H1 (cell line): ENCODE data around the gene PPFIBP2. TPM values are rescaled to one million over a fixed set of nuclear protein-coding genes. Genes with fewer than 3 reads are reported as not detected.

Experiments
- CTCF ChIA-PET: fragments of 300-600 bp; sonication (Branson Sonifier 250); formaldehyde crosslinking; loops from one replicate; lab custom pipeline; 2021; ENCODE audit not compliant: partially characterized antibody; lab: Charles Lee
- POLR2A ChIA-PET: fragments of 300-600 bp; sonication (Branson Sonifier 250); formaldehyde crosslinking; loops from one replicate; lab custom pipeline; 2021; ENCODE audit warnings: inconsistent platforms; ENCODE audit not compliant: partially characterized antibody; lab: Charles Lee
- DNase-seq, 2 experiments: peaks; one replicate each; pipeline versions ENCODE4 v3.0.0 to v3.0.0-alpha.2; 2010 to 2022; ENCODE audit warnings: low spot score in 2 of 2, low read depth in 1 of 2, mixed read lengths in 1 of 2
- FAIRE-seq: peaks from 2 replicates; lab custom pipeline; 2011; peaks lifted over from hg19 to GRCh38; lab: Jason Lieb, UNC
- H2AFZ ChIP-seq: 2 replicates; pipeline ENCODE4 v1.8.1; 2012; ENCODE audit warnings: low read length, inconsistent platforms
- H2AK5ac ChIP-seq: 2 replicates; pipeline ENCODE4 v1.6.1; 2013; ENCODE audit warnings: low read depth, low read length
- H2BK120ac ChIP-seq: replicated peaks from 2 replicates; pipeline ENCODE3; 2013; ENCODE audit warnings: low read depth, low read length, inconsistent platforms
- H2BK12ac ChIP-seq: 2 replicates; pipeline ENCODE4 v1.6.1; 2013; ENCODE audit warnings: low read depth, low read length
- H2BK15ac ChIP-seq: 2 replicates; pipeline ENCODE4 v1.6.1; 2013; ENCODE audit warnings: low read length
- H2BK20ac ChIP-seq: 2 replicates; pipeline ENCODE4 v1.6.1; 2013; ENCODE audit warnings: low read length
- H2BK5ac ChIP-seq: 2 replicates; pipeline ENCODE4 v1.6.1; 2013; ENCODE audit warnings: low read depth, low read length
- H3K14ac ChIP-seq: 2 replicates; pipeline ENCODE4 v1.6.1; 2013; ENCODE audit warnings: inconsistent platforms; ENCODE audit not compliant: insufficient read length
- H3K18ac ChIP-seq: 2 replicates; pipeline ENCODE4 v1.6.1; 2013; ENCODE audit warnings: low read length; ENCODE audit errors: extremely low read depth
- H3K23ac ChIP-seq: 2 replicates; pipeline ENCODE4 v1.6.1; 2013; ENCODE audit warnings: inconsistent platforms; ENCODE audit not compliant: insufficient read length
- H3K23me2 ChIP-seq: 2 replicates; pipeline ENCODE4 v1.6.1; 2013; ENCODE audit warnings: low read depth, low read length
- H3K27ac ChIP-seq: 2 replicates; pipeline ENCODE4 v1.6.1; 2011; ENCODE audit warnings: low read depth, low read length, inconsistent platforms
- H3K27me3 ChIP-seq, 4 experiments: replicated peaks in 1 of 4; 1 replicate in 1 of 4; 2 replicates in 3 of 4; pipeline versions ENCODE4 v1.6.1 to v1.8.1; 2011 to 2013; ENCODE audit warnings: low read length in 3 of 4, mild to moderate bottlenecking in 3 of 4, inconsistent platforms in 2 of 4, mixed read lengths in 2 of 4, moderate library complexity in 1 of 4; ENCODE audit not compliant: control insufficient read depth in 3 of 4, insufficient read depth in 3 of 4; ENCODE audit errors: extremely low read depth in 1 of 4
- H3K36me3 ChIP-seq, 4 experiments: 2 replicates each; pipeline versions ENCODE4 v1.6.1 to v1.8.1; 2011 to 2013; ENCODE audit warnings: mild to moderate bottlenecking in 4 of 4, low read length in 3 of 4, moderate library complexity in 2 of 4, control low read depth in 1 of 4, inconsistent platforms in 1 of 4; ENCODE audit not compliant: insufficient read depth in 4 of 4, control insufficient read depth in 2 of 4
- H3K4ac ChIP-seq: replicated peaks from 2 replicates; pipeline ENCODE3; 2013; ENCODE audit warnings: low read length, low read depth, mixed read lengths, inconsistent platforms; ENCODE audit not compliant: insufficient read length
- H3K4me1 ChIP-seq, 4 experiments: replicated peaks in 1 of 4; 1 replicate in 1 of 4; 2 replicates in 3 of 4; pipeline versions ENCODE4 v1.6.1 to v1.8.1; 2011 to 2013; ENCODE audit warnings: low read length in 3 of 4, inconsistent platforms in 2 of 4, mixed read lengths in 1 of 4; ENCODE audit not compliant: insufficient read depth in 4 of 4, control insufficient read depth in 3 of 4
- H3K4me2 ChIP-seq, 2 experiments: 2 replicates each; pipeline versions ENCODE4 v1.6.1 to v1.8.1; 2011 to 2013; ENCODE audit warnings: low read depth in 2 of 2, low read length in 2 of 2, control low read depth in 1 of 2, inconsistent platforms in 1 of 2, mild to moderate bottlenecking in 1 of 2; ENCODE audit not compliant: insufficient read depth in 1 of 2
- H3K4me3 ChIP-seq, 4 experiments: fragments of 200-600, 300-600 bp in 1 of 4; sonication (generic), shearing (Covaris generic), sonication (Bioruptor Twin) in 1 of 4; 2 replicates each; pipeline versions ENCODE4 v1.5.1 to v1.8.1; 2011 to 2016; ENCODE audit warnings: low read length in 4 of 4, low read depth in 3 of 4, control low read depth in 2 of 4, inconsistent platforms in 2 of 4, mild to moderate bottlenecking in 2 of 4, mixed read lengths in 1 of 4, moderate library complexity in 1 of 4; ENCODE audit not compliant: insufficient read depth in 2 of 4; ENCODE audit errors: extremely low read depth in 1 of 4
- H3K56ac ChIP-seq: replicated peaks from 2 replicates; pipeline ENCODE3; 2013; ENCODE audit warnings: low read depth, mild to moderate bottlenecking, mixed read lengths, low read length, inconsistent platforms; ENCODE audit not compliant: insufficient read length
- H3K79me1 ChIP-seq: 2 replicates; pipeline ENCODE4 v1.6.1; 2013; ENCODE audit warnings: low read depth, low read length, control low read depth
- H3K79me2 ChIP-seq, 2 experiments: 2 replicates each; pipeline versions ENCODE4 v1.6.1 to v1.8.1; 2012 to 2013; ENCODE audit warnings: low read length in 2 of 2, mild to moderate bottlenecking in 2 of 2, inconsistent platforms in 1 of 2; ENCODE audit not compliant: insufficient read depth in 2 of 2, control insufficient read depth in 1 of 2
- H3K9ac ChIP-seq, 4 experiments: replicated peaks in 1 of 4; 1 replicate in 1 of 4; 2 replicates in 3 of 4; pipeline versions ENCODE4 v1.6.1 to v1.8.1; 2011 to 2013; ENCODE audit warnings: low read depth in 3 of 4, low read length in 3 of 4, control low read depth in 2 of 4, mild to moderate bottlenecking in 2 of 4, moderate library complexity in 2 of 4, inconsistent platforms in 1 of 4; ENCODE audit errors: extremely low read depth in 1 of 4
- H3K9me3 ChIP-seq, 2 experiments: 2 replicates each; pipeline versions ENCODE4 v1.6.1 to v1.8.1; 2012 to 2013; ENCODE audit warnings: mild to moderate bottlenecking in 2 of 2, moderate library complexity in 2 of 2, control low read depth in 1 of 2, inconsistent platforms in 1 of 2, low read depth in 1 of 2, low read length in 1 of 2, mixed read lengths in 1 of 2; ENCODE audit not compliant: insufficient read depth in 2 of 2
- H4K20me1 ChIP-seq, 2 experiments: replicated peaks in 1 of 2; 2 replicates each; pipeline versions ENCODE3 to v1.8.1; 2011 to 2013; ENCODE audit warnings: inconsistent platforms in 2 of 2, low read length in 2 of 2, mild to moderate bottlenecking in 1 of 2; ENCODE audit not compliant: insufficient read depth in 2 of 2, control insufficient read depth in 1 of 2
- H4K5ac ChIP-seq: 2 replicates; pipeline ENCODE4 v1.6.1; 2013; ENCODE audit warnings: low read length, low read depth, mixed read lengths, inconsistent platforms; ENCODE audit not compliant: insufficient read length
- H4K8ac ChIP-seq: 2 replicates; pipeline ENCODE4 v1.8.0; 2013; ENCODE audit warnings: mild to moderate bottlenecking, moderate library complexity, low read length, inconsistent platforms; ENCODE audit not compliant: insufficient read depth; ENCODE audit errors: extremely low read depth
- H4K91ac ChIP-seq: replicated peaks from 2 replicates; pipeline ENCODE3; 2013; ENCODE audit warnings: low read length, mixed read lengths, inconsistent platforms; ENCODE audit not compliant: insufficient read length
- ASH2L ChIP-seq: fragments of 200-600, 300-600 bp; sonication (generic); IDR thresholded peaks from one replicate; pipeline ENCODE4 v1.7.1; 2017; ENCODE audit warnings: low read length
- ATF2 ChIP-seq: IDR thresholded peaks from 2 replicates; pipeline ENCODE4 v1.6.1; 2012; ENCODE audit warnings: low read length, inconsistent platforms
- CHD1 ChIP-seq: IDR thresholded peaks from 2 replicates; pipeline ENCODE4 v1.6.1; 2012; ENCODE audit warnings: low read depth, low read length, improper control_type of control experiment
- GTF2F1 ChIP-seq: IDR thresholded peaks from 2 replicates; pipeline ENCODE4 v1.6.1; 2012; ENCODE audit warnings: low read depth, low read length, improper control_type of control experiment, borderline replicate concordance
- KDM5A ChIP-seq: fragments of 200-600 bp; IDR thresholded peaks from 2 replicates; pipeline ENCODE4 v1.7.1; 2012; ENCODE audit warnings: mild to moderate bottlenecking, low read length, inconsistent platforms, mixed read lengths
- MAX ChIP-seq: IDR thresholded peaks from 2 replicates; pipeline ENCODE4 v1.6.1; 2012; ENCODE audit warnings: inconsistent platforms
- POU5F1 ChIP-seq: IDR thresholded peaks from 2 replicates; pipeline ENCODE4 v1.6.1; 2011; ENCODE audit warnings: low read depth, mild to moderate bottlenecking, low read length, moderate library complexity
- RBBP5 ChIP-seq: IDR thresholded peaks from 2 replicates; pipeline ENCODE4 v1.7.1; 2012; ENCODE audit warnings: low read depth, mild to moderate bottlenecking, inconsistent platforms, low read length, moderate library complexity, borderline replicate concordance
- SIN3A ChIP-seq, 2 experiments: IDR thresholded peaks in 1 of 2; conservative IDR thresholded peaks in 1 of 2; 2 replicates each; pipeline ENCODE4 v1.6.1; 2011 to 2012; ENCODE audit warnings: low read length in 2 of 2, improper control_type of control experiment in 1 of 2, low read depth in 1 of 2, mild to moderate bottlenecking in 1 of 2
- SIRT6 ChIP-seq: IDR thresholded peaks from one replicate; pipeline ENCODE4 v1.7.1; 2012; ENCODE audit warnings: low read length, inconsistent platforms
- SP1 ChIP-seq: IDR thresholded peaks from 2 replicates; pipeline ENCODE4 v1.6.1; 2011; ENCODE audit warnings: low read depth, low read length
- TAF1 ChIP-seq: IDR thresholded peaks from 2 replicates; pipeline ENCODE4 v1.6.1; 2011; ENCODE audit warnings: mild to moderate bottlenecking, low read depth, low read length
- ZNF274 ChIP-seq: IDR thresholded peaks from 2 replicates; pipeline ENCODE4 v1.7.0; 2012; ENCODE audit warnings: low read length, borderline replicate concordance; ENCODE audit errors: extremely low read depth
- WGBS, 2 experiments: shearing (Covaris generic) in 1 of 2; methylation state at CpG; one replicate each; pipeline versions ENCODE4 v1.1.6 to v1.1.7; 2013 to 2015; ENCODE audit warnings: low lambda C conversion rate in 2 of 2, mixed read lengths in 2 of 2, inconsistent platforms in 1 of 2, low coverage in 1 of 2, missing lambda C conversion rate in 1 of 2; ENCODE audit not compliant: insufficient replicate concordance in 2 of 2, insufficient coverage in 1 of 2, insufficient read length in 1 of 2; ENCODE audit errors: extremely low coverage in 1 of 2, missing lambda C conversion rate in 1 of 2; 5-methylcytosine and 5-hydroxymethylcytosine counted together
- polyA plus RNA-seq, 7 experiments: library from polyadenylated mRNA; depleted of rRNA in 3 of 7; stranded (reverse) in 5 of 7; unstranded in 2 of 7; fragments of >200 nt in 5 of 7; fragments of 200-250 nt in 2 of 7; gene quantifications; 1 replicate in 5 of 7; 2 replicates in 1 of 7; 4 replicates in 1 of 7; pipeline versions ENCODE4 v1.2.1 to v1.2.3, GENCODE V29; 2011 to 2013; ENCODE audit warnings: missing spikeins in 2 of 7, mixed read lengths in 2 of 7
- total RNA-seq: library from RNA; stranded (reverse); fragmentation: NEBNext Ultra II Directional; extraction: Animal tissue kit (Norgen Biotek cat#: 25700); gene quantifications from 2 replicates; pipeline ENCODE4 v1.2.1, GENCODE V29; 2021

PPFIBP2 gene
- total and polyA plus RNA-seq, 2 of the 8 experiments (the other 6 are each of a cell fraction or from before 2014, with no cell fraction given), result 5.5 to 9.8 TPM

- H2BK5ac ChIP-seq, result no peak overlapping the region
- no peaks in the 10 kb centered on the region for H3K36me3 ChIP-seq
- H2BK20ac ChIP-seq, result no peak overlapping the region
- no peak overlapping the region for H3K4me2 ChIP-seq
- 82% methylated on average over 2 of the region's 2 CpGs; no CpG with 5 or more reads in 1 of the 2 experiments for WGBS, 2 experiments
- no peaks in the 10 kb centered on the region for H3K79me2 ChIP-seq
- no peak overlapping the region for H3K18ac ChIP-seq
- H3K79me1 ChIP-seq, result no peaks in the 10 kb centered on the region
- H4K8ac ChIP-seq, result no peak overlapping the region
- POLR2A ChIA-PET, result interaction anchor here (1.3 kb wide), 1 partner anchor 11 kb away, joined by 4 read pairs; no protein-coding TSS in a partner anchor
- 0 out of 2 replicates have a peak overlapping the region, but pooled peaks have one; percentile 40 for H2AFZ ChIP-seq
- H3K9me3 ChIP-seq, result no peaks in the 10 kb centered on the region
- H3K23ac ChIP-seq, result no peak overlapping the region
- no peak overlapping the region for H4K5ac ChIP-seq
- no peak overlapping the region for H3K4me3 ChIP-seq
- H2BK120ac ChIP-seq, result no peak overlapping the region
- H4K20me1 ChIP-seq, result no peaks in the 10 kb centered on the region
- no peak overlapping the region for H2BK15ac ChIP-seq
- H2AK5ac ChIP-seq, result no peak overlapping the region
- H3K9ac ChIP-seq, result no peak overlapping the region
- no peak overlapping the region for H3K56ac ChIP-seq
- H3K14ac ChIP-seq, result no peak overlapping the region
- H3K27me3 ChIP-seq, result no peaks in the 10 kb centered on the region
- H3K23me2 ChIP-seq, result no peaks in the 10 kb centered on the region
- no peak overlapping the region for H4K91ac ChIP-seq
- H3K4ac ChIP-seq, result no peak overlapping the region
- FAIRE-seq (no peak), DNase-seq (no peak)
- H2BK12ac ChIP-seq, result no peak overlapping the region
- no peaks in the 10 kb centered on the region; a peak in 1 of 7 replicates for H3K4me1 ChIP-seq
- CTCF ChIA-PET, result interaction anchor here (1.2 to 2.1 kb wide), 5 partner anchors 28 to 204 kb away, joined by 4 to 9 read pairs (median 5); partner anchors contain the start of gene PPFIBP2
- H3K27ac ChIP-seq, result no peak overlapping the region
- TF ChIP-seq RBBP5 (no peak), CHD1 (no peak), SIN3A (conservative IDR thresholded peaks at IDR 0.05 in 1 of 2, IDR thresholded peaks at IDR 0.05 in 1 of 2; ENCODE audit: low read depth in 1 of 2, low read length in 2 of 2) (no peak), GTF2F1 (no peak), ZNF274 (no peak), ASH2L (no peak), SIRT6 (no peak), TAF1 (no peak), MAX (no peak), KDM5A (no peak), SP1 (no peak), ATF2 (no peak), POU5F1 (no peak)
These were observed 33.7 kb upstream of the PPFIBP2 start for GRCh38 chr11:7480113-7480512.
